AG10803 (cell line): Measurements from ENCODE around the gene TAF4B.

Experiments
- DNase-seq: peaks from one replicate; pipeline ENCODE4 v3.0.0; 2010; ENCODE audit warnings: low read depth
- H3K4me3 ChIP-seq: 2 replicates; pipeline ENCODE4 v1.5.1; 2011; ENCODE audit warnings: mild to moderate bottlenecking, low read length, control low read depth
- TF ChIP-seq, protein P1 (sequence below): conservative IDR thresholded peaks from 2 replicates; pipeline ENCODE4 v1.5.1; 2011; ENCODE audit warnings: mild to moderate bottlenecking, low read length, control low read depth, inconsistent platforms

The TAF4B gene

DNA sequence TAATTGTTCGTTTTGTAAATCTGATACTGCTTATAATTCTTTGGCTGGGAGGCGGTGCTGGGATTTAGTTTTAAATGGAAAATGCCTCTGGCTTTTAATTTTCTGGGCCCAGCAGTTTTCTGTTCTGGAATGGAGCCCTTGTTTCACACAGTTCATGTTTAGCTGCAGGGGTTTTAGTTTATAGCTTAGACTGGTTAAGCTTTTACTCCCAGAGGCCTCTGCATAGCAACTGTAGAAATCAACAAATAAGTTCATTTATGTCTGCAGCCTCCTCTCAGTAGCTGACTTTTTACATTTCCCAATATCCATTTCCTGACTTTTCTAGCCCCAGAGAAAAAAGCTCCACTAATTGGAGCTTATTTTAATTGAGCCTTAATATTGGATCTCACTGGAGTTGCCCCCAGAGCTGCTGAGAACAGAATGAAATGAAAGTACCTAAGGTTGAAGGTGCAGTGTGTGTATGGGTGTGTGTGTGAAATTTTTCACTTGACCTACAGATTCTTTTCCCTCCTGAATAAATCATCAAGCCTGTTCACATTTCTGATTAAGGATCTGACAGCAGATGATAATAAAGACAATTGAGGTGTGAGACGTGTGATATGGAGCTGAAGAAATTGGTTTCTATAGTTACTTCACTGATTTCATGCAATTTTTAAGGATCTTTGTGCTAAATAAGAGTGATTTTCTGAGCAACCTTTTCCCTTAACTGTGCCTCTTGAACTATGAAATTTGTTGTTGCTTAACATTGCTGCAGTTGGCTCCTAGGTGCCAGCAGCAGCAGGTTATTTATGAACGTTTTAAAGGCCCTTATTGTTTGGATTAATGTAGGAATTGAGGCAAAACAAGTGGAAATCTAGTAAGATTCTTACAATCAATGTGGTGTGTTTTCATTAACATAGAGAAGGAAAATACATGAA, 109.6 kb downstream of the TAF4B start:
- DNase-seq = peak; percentile 20
- no peak overlapping the region for H3K4me3 ChIP-seq
- TF ChIP-seq, protein P1, sequence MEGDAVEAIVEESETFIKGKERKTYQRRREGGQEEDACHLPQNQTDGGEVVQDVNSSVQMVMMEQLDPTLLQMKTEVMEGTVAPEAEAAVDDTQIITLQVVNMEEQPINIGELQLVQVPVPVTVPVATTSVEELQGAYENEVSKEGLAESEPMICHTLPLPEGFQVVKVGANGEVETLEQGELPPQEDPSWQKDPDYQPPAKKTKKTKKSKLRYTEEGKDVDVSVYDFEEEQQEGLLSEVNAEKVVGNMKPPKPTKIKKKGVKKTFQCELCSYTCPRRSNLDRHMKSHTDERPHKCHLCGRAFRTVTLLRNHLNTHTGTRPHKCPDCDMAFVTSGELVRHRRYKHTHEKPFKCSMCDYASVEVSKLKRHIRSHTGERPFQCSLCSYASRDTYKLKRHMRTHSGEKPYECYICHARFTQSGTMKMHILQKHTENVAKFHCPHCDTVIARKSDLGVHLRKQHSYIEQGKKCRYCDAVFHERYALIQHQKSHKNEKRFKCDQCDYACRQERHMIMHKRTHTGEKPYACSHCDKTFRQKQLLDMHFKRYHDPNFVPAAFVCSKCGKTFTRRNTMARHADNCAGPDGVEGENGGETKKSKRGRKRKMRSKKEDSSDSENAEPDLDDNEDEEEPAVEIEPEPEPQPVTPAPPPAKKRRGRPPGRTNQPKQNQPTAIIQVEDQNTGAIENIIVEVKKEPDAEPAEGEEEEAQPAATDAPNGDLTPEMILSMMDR = no peak

GRCh38 chr18:26336572-26336971, 110.3 kb downstream of the TAF4B start:
- no peak overlapping the region for H3K4me3 ChIP-seq
- TF ChIP-seq, protein P1 = no peak
- DNase-seq = no peak

GRCh38 chr18:26342646-26343045, 116.4 kb downstream of the TAF4B start:
- DNase-seq = no peak
- H3K4me3 ChIP-seq = no peak overlapping the region
- TF ChIP-seq, protein P1 = no peak

DNA sequence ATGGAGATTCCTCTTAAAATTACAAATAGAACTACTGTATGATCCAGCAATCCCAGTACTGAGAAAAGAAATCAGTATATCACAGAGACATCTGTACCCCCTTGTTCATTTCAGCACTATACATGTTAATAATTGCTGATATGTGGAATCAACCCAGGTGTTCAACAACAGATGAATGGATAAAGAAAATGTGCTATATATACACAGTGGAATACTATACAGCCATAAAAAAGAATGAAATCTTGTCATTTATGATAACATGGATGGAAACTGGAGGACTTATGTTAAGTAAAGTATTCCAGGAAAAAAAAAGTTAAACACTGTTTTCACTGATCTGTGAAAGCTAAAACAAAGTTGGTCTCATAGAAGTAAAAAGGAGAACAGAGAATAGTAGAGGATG, 124.7 kb downstream of the TAF4B start:
- H3K4me3 ChIP-seq = no peak overlapping the region
- no peak for DNase-seq
- TF ChIP-seq, protein P1 = no peak

GRCh38 chr18:26356045-26356785, 130.0 kb downstream of the TAF4B start:
- TF ChIP-seq, protein P1 = no peak
- H3K4me3 ChIP-seq = no peak overlapping the region
- no peak for DNase-seq

DNA sequence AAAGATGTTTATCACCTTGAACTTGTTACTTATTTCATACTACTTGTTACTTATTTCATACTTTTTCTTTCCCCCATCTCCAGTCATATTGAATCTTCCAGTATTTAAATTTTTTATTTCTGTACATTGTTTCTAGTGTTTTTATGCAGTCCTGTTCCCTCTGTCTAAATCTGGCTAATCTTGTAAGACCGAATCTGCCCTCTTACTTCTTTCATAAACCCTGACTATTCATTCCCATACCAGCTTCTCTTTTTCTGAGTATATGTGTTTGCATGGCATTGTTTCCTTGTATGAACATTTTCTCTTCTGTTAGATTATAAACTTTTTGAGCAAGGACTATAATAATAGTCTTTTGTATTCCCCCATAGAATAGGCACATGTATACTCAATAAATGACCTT, 131.7 kb downstream of the TAF4B start:
- TF ChIP-seq, protein P1 = no peak
- DNase-seq = no peak
- no peak overlapping the region for H3K4me3 ChIP-seq

GRCh38 chr18:26362021-26362420, 135.8 kb downstream of the TAF4B start:
- TF ChIP-seq, protein P1 = no peak
- no peak overlapping the region for H3K4me3 ChIP-seq
- no peak for DNase-seq
